HG03095 (cell line): ENCODE results near the gene DSG3.

Experiments
- ATAC-seq: cut with Tn5 transposase; IDR thresholded peaks from one replicate; pipeline ENCODE4 v1.9.1; 2021; ENCODE audit warnings: moderate library complexity; ENCODE audit not compliant: unreplicated experiment

Gene DSG3

GRCh38 chr18:31513189-31513935 lies 65.8 kb downstream of the DSG3 start:
- ATAC-seq, result no peak

- no peak for ATAC-seq
Measured at GRCh38 chr18:31516437-31516836, 68.9 kb downstream of the DSG3 start.

GRCh38 chr18:31526374-31526773 lies 78.8 kb downstream of the DSG3 start:
- no peak for ATAC-seq
